Right lobe of liver (tissue), 4 donors: ENCODE data around the gene SLC25A26.

Source experiments
- CTCF ChIP-seq, 4 donors: fragments of 200-600 bp in 3 of 4; fragments of 450-650 bp in 1 of 4; IDR thresholded peaks; one replicate each; pipeline versions ENCODE4 v1.5.1 to v1.8.0; 2016 to 2022; ENCODE audit warnings: antibody characterized with exemption in 4 of 4, mild to moderate bottlenecking in 2 of 4
- POLR2A ChIP-seq: fragments of 450-650 bp; IDR thresholded peaks from one replicate; pipeline ENCODE4 v1.6.1; 2017; ENCODE audit warnings: antibody characterized with exemption, mild to moderate bottlenecking
- donor health status: DM: no; HTN: no; CAD: no.
- donor health status: DM: no; HTN: no; CAD: no.
- donor health status: DM: no; HTN: yes; CAD: no.

- TF ChIP-seq CTCF (IDR thresholded peaks at IDR 0.05) (no peak), POLR2A (no peak)
These were observed 9.0 kb upstream of the SLC25A26 start for GRCh38 chr3:66211779-66212178.
